ENCODE measurements around the gene LRRC47.

DNA sequence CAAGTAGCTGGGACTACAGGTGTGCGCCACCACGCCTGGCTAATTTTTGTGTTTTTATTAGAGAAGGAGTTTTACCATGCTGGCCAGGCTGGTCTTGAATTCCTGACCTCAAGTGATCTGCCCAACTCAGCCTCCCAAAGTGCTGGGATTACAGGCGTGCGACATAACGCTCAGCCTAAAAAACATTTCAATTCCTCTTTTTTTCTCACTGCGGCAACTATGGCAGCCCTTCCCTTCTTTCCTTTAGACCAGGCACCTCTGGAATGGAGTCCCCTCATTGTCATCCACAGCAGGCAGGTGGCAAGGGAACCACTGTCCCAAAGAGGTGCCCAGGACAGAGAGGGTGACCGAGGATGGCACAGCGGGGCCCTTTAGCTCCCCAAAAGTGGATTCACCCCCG lies 46.6 kb upstream of the LRRC47 start:
- TF ChIP-seq, protein P1, sequence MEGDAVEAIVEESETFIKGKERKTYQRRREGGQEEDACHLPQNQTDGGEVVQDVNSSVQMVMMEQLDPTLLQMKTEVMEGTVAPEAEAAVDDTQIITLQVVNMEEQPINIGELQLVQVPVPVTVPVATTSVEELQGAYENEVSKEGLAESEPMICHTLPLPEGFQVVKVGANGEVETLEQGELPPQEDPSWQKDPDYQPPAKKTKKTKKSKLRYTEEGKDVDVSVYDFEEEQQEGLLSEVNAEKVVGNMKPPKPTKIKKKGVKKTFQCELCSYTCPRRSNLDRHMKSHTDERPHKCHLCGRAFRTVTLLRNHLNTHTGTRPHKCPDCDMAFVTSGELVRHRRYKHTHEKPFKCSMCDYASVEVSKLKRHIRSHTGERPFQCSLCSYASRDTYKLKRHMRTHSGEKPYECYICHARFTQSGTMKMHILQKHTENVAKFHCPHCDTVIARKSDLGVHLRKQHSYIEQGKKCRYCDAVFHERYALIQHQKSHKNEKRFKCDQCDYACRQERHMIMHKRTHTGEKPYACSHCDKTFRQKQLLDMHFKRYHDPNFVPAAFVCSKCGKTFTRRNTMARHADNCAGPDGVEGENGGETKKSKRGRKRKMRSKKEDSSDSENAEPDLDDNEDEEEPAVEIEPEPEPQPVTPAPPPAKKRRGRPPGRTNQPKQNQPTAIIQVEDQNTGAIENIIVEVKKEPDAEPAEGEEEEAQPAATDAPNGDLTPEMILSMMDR (IDR thresholded peaks at IDR 0.05), result no peak
- TF ChIP-seq POLR2A (IDR thresholded peaks at IDR 0.05), result no peak
